IMR-90 (cell line): Measurements from ENCODE around the gene IGFBP5.

ENCODE experiments used
- FOS ChIP-seq: fragments of 150-350 bp; IDR thresholded peaks from 2 replicates; pipeline ENCODE4 v1.6.1; 2016; ENCODE audit warnings: low read depth, low read length
- POLR2A ChIP-seq: IDR thresholded peaks from 2 replicates; pipeline ENCODE4 v1.6.1; 2012; ENCODE audit warnings: mild to moderate bottlenecking, low read depth, low read length
- RCOR1 ChIP-seq: IDR thresholded peaks from 2 replicates; pipeline ENCODE4 v1.6.1; 2012; ENCODE audit warnings: mild to moderate bottlenecking, low read length, improper control_type of control experiment; ENCODE audit not compliant: insufficient replicate concordance
- SMC3 ChIP-seq: fragments of 150-350 bp; IDR thresholded peaks from 2 replicates; pipeline ENCODE4 v1.6.1; 2016; ENCODE audit warnings: low read depth, mild to moderate bottlenecking, antibody characterized with exemption, low read length, moderate library complexity
- TF ChIP-seq, protein P1 (sequence below): conservative IDR thresholded peaks from 2 replicates; pipeline ENCODE4 v1.5.1; 2012; ENCODE audit warnings: mild to moderate bottlenecking, low read depth, low read length, improper control_type of control experiment

GRCh38 chr2:216674376-216674775 lies 21.0 kb downstream of the IGFBP5 start:
- TF ChIP-seq, protein P1, sequence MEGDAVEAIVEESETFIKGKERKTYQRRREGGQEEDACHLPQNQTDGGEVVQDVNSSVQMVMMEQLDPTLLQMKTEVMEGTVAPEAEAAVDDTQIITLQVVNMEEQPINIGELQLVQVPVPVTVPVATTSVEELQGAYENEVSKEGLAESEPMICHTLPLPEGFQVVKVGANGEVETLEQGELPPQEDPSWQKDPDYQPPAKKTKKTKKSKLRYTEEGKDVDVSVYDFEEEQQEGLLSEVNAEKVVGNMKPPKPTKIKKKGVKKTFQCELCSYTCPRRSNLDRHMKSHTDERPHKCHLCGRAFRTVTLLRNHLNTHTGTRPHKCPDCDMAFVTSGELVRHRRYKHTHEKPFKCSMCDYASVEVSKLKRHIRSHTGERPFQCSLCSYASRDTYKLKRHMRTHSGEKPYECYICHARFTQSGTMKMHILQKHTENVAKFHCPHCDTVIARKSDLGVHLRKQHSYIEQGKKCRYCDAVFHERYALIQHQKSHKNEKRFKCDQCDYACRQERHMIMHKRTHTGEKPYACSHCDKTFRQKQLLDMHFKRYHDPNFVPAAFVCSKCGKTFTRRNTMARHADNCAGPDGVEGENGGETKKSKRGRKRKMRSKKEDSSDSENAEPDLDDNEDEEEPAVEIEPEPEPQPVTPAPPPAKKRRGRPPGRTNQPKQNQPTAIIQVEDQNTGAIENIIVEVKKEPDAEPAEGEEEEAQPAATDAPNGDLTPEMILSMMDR = no peak
- no peak for TF ChIP-seq SMC3
- peak; percentile 14; the same call in 1 of the 2 replicates for TF ChIP-seq POLR2A
- TF ChIP-seq RCOR1 = no peak
- TF ChIP-seq FOS = no peak
